Measurements from ENCODE around the gene PSMB5. TPM values are rescaled to one million over a fixed set of nuclear protein-coding genes. Genes with fewer than 3 reads are reported as not detected.

The PSMB5 gene
- total and polyA plus RNA-seq, 2 of the 13 experiments (the other 11 are each of a cell fraction or from before 2014, with no cell fraction given) = 705 to 871 TPM

DNA sequence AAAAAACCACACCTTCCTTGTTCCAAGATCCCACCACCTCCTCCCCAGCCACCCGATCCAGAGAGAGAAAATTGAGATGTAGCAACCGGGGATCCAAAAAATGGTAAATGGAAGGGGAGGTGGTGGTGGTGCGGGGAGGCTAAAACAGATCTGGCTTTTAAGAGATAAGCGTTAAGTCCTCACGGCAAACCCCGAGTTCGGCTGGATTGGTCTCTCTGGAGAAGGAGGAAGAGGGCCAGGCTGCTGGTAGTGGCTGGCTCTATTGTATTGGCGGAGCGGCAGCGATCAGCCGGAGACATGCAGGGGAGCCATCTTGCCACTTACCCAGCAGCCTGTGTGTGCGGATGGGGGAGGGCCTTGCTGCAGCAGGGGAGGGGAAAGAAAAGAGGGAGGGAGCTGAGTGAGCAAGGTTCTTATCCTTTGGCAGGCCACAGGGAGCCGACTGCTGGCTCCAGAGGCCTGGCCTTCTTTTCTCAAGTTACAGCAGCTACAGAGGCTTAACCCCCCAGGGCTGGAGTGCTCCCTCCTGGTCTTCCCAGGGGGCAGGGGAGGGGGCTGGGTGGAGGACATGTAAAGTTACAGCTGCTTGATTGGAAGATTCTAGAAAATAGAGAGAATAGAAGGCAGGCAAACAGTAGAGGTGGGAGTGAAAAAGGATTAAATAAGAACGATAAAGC lies 36.7 kb upstream of the PSMB5 start (continued):
- no peak for TF ChIP-seq THYN1 (CRISPR knock-in tag; IDR thresholded peaks at IDR 0.05; ENCODE audit: borderline replicate concordance, low read depth)
- TF ChIP-seq ZNF616 (CRISPR knock-in tag; IDR thresholded peaks at IDR 0.05; ENCODE audit: low read depth) = no peak; the same call in 1 of the 2 replicates
- TF ChIP-seq ZFP41 (CRISPR knock-in tag; IDR thresholded peaks at IDR 0.05; ENCODE audit: borderline replicate concordance) = peak; percentile 74; the same call in 1 of the 2 replicates
- TF ChIP-seq ZNF530 (CRISPR knock-in tag; IDR thresholded peaks at IDR 0.05; ENCODE audit: low read depth) = no peak
- no peak for TF ChIP-seq SP1 (IDR thresholded peaks at IDR 0.05)
- TF ChIP-seq SP1 (CRISPR knock-in tag; IDR thresholded peaks at IDR 0.05) = peak; percentile 85
- TF ChIP-seq ZNF724P (CRISPR knock-in tag; IDR thresholded peaks at IDR 0.05; ENCODE audit: borderline replicate concordance) = no peak; the same call in 1 of the 2 replicates
- TF ChIP-seq, protein P1, sequence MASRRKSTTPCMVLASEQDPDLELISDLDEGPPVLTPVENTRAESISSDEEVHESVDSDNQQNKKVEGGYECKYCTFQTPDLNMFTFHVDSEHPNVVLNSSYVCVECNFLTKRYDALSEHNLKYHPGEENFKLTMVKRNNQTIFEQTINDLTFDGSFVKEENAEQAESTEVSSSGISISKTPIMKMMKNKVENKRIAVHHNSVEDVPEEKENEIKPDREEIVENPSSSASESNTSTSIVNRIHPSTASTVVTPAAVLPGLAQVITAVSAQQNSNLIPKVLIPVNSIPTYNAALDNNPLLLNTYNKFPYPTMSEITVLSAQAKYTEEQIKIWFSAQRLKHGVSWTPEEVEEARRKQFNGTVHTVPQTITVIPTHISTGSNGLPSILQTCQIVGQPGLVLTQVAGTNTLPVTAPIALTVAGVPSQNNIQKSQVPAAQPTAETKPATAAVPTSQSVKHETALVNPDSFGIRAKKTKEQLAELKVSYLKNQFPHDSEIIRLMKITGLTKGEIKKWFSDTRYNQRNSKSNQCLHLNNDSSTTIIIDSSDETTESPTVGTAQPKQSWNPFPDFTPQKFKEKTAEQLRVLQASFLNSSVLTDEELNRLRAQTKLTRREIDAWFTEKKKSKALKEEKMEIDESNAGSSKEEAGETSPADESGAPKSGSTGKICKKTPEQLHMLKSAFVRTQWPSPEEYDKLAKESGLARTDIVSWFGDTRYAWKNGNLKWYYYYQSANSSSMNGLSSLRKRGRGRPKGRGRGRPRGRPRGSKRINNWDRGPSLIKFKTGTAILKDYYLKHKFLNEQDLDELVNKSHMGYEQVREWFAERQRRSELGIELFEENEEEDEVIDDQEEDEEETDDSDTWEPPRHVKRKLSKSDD (CRISPR knock-in tag; IDR thresholded peaks at IDR 0.05; ENCODE audit: low read depth) = no peak
- TF ChIP-seq ZNF777 (CRISPR knock-in tag; IDR thresholded peaks at IDR 0.05) = no peak
- peak; percentile 89 for TF ChIP-seq IKZF4 (CRISPR knock-in tag; IDR thresholded peaks at IDR 0.05; ENCODE audit: borderline replicate concordance, low read depth, not compliant biosample characterization)
- TF ChIP-seq, protein P2, sequence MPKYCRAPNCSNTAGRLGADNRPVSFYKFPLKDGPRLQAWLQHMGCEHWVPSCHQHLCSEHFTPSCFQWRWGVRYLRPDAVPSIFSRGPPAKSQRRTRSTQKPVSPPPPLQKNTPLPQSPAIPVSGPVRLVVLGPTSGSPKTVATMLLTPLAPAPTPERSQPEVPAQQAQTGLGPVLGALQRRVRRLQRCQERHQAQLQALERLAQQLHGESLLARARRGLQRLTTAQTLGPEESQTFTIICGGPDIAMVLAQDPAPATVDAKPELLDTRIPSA (CRISPR knock-in tag; IDR thresholded peaks at IDR 0.05; ENCODE audit: borderline replicate concordance) = no peak
- no peak for TF ChIP-seq SETDB1 (CRISPR knock-in tag; IDR thresholded peaks at IDR 0.05; ENCODE audit: borderline replicate concordance)
- peak; percentile 51; the same call in 1 of the 2 replicates for TF ChIP-seq MIER3 (CRISPR knock-in tag; IDR thresholded peaks at IDR 0.05; ENCODE audit: borderline replicate concordance)
- TF ChIP-seq GATAD2A (CRISPR knock-in tag; IDR thresholded peaks at IDR 0.05) = peak; percentile 43; the same call in 1 of the 2 replicates
- TF ChIP-seq SOX5 (CRISPR knock-in tag; IDR thresholded peaks at IDR 0.05; ENCODE audit: borderline replicate concordance) = peak; percentile 56
- TF ChIP-seq ARID2 (CRISPR knock-in tag; IDR thresholded peaks at IDR 0.05; ENCODE audit: borderline replicate concordance) = peak; percentile 98
- TF ChIP-seq, protein P3, sequence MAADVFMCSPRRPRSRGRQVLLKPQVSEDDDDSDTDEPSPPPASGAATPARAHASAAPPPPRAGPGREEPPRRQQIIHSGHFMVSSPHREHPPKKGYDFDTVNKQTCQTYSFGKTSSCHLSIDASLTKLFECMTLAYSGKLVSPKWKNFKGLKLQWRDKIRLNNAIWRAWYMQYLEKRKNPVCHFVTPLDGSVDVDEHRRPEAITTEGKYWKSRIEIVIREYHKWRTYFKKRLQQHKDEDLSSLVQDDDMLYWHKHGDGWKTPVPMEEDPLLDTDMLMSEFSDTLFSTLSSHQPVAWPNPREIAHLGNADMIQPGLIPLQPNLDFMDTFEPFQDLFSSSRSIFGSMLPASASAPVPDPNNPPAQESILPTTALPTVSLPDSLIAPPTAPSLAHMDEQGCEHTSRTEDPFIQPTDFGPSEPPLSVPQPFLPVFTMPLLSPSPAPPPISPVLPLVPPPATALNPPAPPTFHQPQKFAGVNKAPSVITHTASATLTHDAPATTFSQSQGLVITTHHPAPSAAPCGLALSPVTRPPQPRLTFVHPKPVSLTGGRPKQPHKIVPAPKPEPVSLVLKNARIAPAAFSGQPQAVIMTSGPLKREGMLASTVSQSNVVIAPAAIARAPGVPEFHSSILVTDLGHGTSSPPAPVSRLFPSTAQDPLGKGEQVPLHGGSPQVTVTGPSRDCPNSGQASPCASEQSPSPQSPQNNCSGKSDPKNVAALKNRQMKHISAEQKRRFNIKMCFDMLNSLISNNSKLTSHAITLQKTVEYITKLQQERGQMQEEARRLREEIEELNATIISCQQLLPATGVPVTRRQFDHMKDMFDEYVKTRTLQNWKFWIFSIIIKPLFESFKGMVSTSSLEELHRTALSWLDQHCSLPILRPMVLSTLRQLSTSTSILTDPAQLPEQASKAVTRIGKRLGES (CRISPR knock-in tag; IDR thresholded peaks at IDR 0.05; ENCODE audit: borderline replicate concordance) = no peak
- TF ChIP-seq TCF12 (IDR thresholded peaks at IDR 0.05) = no peak
- peak; percentile 77; the same call in 1 of the 2 replicates for TF ChIP-seq TCF12 (CRISPR knock-in tag; IDR thresholded peaks at IDR 0.05)
- TF ChIP-seq MTF2 (CRISPR knock-in tag; IDR thresholded peaks at IDR 0.05; ENCODE audit: borderline replicate concordance) = peak; percentile 78; the same call in 1 of the 2 replicates
- no peak for TF ChIP-seq RELA (CRISPR knock-in tag; IDR thresholded peaks at IDR 0.05)
- TF ChIP-seq, protein P4, sequence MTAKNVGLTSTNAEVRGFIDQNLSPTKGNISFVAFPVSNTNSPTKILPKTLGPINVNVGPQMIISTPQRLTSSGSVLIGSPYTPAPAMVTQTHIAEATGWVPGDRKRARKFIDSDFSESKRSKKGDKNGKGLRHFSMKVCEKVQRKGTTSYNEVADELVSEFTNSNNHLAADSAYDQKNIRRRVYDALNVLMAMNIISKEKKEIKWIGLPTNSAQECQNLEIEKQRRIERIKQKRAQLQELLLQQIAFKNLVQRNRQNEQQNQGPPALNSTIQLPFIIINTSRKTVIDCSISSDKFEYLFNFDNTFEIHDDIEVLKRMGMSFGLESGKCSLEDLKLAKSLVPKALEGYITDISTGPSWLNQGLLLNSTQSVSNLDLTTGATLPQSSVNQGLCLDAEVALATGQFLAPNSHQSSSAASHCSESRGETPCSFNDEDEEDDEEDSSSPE (CRISPR knock-in tag; IDR thresholded peaks at IDR 0.05) = no peak
